GM21360 (cell line): ENCODE results near the gene UNC13A.
"Not testable (repeated sequence)": the region's sequence is repeated elsewhere in the genome, so short reads cannot be mapped to it uniquely, and the experiment has no call there.

Experiments used
- ATAC-seq: cut with Tn5 transposase; IDR thresholded peaks from one replicate; pipeline ENCODE4 v1.9.1; 2021; ENCODE audit warnings: mild to moderate bottlenecking, moderate library complexity; ENCODE audit not compliant: unreplicated experiment

UNC13A gene

DNA sequence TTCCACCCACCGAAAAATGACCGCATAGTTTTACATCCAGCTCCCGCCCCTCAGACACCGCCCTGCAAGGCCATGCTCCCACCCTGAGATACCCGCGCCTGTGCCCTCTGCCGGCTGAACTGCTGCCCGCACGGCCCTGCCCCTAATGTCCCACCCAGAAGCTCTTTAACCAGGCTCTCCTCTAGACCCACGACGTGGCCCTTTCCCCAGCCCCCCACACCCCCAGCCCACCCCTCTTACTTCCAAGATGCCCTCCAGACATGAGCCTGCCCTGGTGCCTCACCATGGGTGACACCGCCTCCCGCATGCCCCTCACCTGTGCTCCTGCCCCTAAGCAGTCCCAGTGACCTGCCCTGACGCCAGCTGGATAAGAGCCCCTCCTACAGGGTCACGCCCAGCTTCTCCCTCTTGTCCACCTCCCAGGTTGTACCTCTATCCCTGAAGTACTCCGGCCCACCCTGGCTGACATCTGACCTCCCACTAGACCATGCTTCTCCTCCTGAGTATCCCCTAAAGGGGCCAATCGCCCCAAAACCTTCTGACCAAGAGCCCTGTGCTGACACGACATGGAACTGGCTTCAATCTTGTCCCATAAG, 81.5 kb downstream of the UNC13A start:
- ATAC-seq = no peak

GRCh38 chr19:17605761-17606589, 82.2 kb downstream of the UNC13A start:
- ATAC-seq = peak; percentile 69

- ATAC-seq = no peak
These were observed 83.0 kb downstream of the UNC13A start for GRCh38 chr19:17605117-17605516.

DNA sequence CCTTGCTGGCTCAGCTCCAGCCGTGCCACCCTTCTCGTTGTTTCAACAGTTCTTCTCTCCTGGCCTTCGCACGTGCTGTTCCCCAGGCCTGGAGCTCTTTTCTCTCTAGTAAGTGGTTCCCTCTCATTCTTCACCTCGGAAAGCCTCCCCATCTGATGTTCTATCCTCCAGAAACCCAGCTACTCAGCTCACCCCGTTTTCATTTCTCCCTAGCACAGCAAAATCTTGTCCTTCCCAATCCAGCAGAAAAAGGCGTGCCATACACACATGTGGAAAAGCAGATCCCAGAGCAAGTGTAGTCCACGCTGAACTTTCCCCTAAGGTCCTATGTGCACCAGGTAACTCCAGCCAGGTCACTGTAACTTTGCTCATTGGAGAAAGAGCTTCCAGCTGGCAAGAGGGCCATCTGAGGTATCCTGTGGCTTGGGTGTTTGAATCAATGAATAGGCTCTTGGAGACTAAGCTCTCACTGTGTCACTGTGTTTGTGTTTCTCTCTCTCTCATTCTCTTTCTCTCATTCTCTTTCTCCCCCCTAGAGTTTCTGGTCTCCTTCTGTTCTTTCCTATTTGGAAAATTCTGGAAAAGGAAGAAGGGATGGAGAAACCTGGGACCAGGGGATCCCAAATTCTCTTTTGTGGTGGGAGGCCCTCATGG, 83.7 kb downstream of the UNC13A start:
- no peak for ATAC-seq

DNA sequence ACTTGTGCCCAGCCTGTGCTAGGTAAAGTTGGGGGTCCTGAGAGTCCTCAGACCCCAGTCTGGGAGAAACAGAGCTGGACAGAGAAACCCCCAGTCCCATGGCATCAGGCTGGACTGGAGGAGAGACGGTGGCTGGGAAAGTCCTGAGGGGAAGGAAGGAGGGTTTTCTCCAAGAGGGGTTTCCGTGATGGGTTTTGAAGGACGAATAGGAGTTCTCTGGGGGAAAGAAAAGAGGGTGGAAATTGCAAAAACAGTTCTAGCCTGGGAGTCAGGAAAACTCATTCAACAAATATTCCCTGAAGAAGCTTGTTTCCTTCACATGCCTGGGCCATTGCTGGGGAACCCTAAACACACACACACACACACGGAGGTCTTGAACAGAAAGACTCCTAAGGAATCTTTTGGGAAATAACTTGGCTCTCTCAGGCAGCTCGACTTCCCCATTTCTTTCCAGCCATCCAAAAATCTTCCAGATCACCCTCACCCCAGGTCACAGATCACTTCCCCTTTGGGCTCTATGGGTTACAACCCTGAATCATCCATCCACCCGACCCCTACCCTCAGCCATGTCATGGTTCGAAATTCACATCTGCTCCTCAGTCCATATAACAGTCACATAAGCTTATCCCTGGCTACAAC, 85.2 kb downstream of the UNC13A start:
- ATAC-seq = no peak

DNA sequence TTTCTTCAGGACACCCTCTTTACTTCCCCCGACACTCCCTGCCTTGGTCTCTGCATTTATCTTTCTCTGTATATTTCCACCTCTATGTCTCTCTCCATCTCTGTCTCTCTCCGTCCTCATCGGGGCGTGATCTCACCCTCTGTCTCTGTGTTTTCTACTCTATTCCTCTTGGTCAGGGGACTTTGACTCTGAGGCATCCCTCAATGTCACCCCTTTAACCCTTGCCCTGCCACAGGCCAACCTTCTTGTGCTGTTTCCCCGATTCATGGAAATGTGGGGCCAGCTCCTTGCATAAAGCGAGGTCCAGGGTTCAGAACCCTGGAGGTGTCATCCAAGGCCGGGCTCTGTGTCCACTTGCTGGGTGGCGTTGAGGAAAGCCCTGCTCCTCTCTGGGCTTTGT, 85.9 kb downstream of the UNC13A start:
- no peak for ATAC-seq

DNA sequence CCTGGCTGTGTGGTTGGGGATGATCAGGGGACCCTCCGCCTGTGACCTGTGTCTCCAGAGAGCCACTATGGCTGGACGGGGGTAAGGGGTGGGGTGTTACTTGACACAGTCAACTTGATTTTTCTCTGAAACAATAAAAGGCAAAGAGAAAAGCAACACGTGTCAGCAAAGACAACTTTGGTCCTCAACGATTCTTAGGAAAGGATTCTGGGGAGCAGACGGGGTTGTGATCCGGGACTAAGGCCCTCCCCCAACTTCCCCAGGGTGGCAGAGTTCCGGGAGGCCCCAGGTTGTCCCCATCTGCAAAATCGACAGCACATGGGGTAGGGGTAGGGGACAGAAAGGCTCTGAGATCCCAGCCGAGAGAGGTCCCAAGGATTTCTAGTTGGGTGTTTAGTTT, 86.5 kb downstream of the UNC13A start:
- ATAC-seq = no peak

GRCh38 chr19:17599780-17600179, 88.4 kb downstream of the UNC13A start:
- no peak for ATAC-seq

DNA sequence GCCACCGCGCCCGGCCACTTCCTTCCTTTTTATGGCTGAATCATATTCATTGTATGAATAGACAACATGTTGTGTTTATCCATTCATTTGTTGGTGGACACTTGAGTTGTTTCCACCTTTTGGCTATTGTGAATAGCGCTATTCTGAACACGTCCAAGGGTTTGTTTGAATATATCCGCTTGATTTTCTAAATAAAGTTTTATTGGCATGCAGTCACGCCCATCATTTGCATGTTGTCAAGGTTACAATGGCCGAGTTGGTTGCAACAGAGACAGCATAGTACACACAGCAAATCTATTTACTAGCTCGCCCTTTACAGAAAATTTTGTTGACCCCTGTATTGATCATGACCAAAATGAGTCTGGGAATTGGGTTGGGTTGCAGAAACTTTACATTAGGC, 89.2 kb downstream of the UNC13A start:
- ATAC-seq = no peak

GRCh38 chr19:17598063-17598462, 90.1 kb downstream of the UNC13A start:
- not testable (repeated sequence) for ATAC-seq

GRCh38 chr19:17594296-17594695, 93.9 kb downstream of the UNC13A start:
- not testable (repeated sequence) for ATAC-seq

DNA sequence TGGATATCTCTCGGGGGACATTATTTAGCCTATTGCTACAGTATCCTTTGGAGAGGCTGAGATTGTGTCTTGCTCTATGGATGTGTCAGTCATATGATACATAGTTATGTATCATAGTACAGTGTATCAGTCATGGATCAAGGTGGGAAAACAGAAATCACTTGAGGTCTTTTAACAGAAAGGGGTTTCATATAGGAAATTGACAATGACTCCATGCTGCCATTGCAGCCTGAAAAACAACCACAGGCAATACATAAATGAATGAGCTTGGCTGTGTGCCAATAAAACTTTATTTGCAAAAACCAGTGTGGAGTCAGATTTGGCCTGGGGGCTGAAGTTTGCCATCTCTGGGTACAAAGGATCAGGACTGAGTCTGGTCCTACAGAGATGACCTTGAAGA, 97.3 kb downstream of the UNC13A start:
- no peak for ATAC-seq

GRCh38 chr19:17585395-17585794, 102.8 kb downstream of the UNC13A start:
- not testable (repeated sequence) for ATAC-seq

GRCh38 chr19:17584132-17584531, 104.0 kb downstream of the UNC13A start:
- ATAC-seq = no peak

GRCh38 chr19:17582613-17583012, 105.5 kb downstream of the UNC13A start:
- no peak for ATAC-seq

DNA sequence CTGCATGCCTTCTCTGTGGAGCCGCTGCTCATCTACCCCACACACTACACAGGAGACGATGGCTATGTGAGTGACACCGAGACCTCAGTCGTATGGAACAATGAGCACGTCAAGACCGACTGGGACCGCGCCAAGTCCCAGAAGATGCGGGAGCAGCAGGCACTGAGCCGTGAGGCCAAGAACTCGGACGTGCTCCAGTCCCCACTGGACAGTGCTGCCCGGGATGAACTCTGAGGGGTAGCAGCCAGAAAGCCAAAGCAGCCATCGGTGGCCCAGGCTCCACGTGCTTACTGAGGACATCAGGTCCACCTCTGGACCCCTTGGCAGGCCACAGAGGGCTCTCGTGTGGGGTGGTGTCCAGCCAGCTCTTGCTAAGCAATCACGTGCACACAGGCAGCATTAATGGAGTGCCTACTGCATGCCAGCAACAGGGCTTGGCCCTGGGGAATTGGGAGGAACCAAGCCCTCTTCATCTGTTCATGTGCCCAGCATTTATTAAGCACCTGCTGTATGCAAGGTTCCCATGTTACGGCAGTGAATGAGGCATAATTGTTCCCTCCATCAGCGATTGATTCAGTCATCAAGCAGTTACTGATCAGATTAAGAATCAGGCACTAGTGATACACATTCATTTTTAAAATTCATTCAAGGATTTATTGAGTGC, 106.8 kb downstream of the UNC13A start:
- no peak for ATAC-seq

- ATAC-seq = no peak
These were observed 107.5 kb downstream of the UNC13A start for GRCh38 chr19:17580470-17581144.

- ATAC-seq = no peak
These were observed 108.4 kb downstream of the UNC13A start for GRCh38 chr19:17579661-17580244.

DNA sequence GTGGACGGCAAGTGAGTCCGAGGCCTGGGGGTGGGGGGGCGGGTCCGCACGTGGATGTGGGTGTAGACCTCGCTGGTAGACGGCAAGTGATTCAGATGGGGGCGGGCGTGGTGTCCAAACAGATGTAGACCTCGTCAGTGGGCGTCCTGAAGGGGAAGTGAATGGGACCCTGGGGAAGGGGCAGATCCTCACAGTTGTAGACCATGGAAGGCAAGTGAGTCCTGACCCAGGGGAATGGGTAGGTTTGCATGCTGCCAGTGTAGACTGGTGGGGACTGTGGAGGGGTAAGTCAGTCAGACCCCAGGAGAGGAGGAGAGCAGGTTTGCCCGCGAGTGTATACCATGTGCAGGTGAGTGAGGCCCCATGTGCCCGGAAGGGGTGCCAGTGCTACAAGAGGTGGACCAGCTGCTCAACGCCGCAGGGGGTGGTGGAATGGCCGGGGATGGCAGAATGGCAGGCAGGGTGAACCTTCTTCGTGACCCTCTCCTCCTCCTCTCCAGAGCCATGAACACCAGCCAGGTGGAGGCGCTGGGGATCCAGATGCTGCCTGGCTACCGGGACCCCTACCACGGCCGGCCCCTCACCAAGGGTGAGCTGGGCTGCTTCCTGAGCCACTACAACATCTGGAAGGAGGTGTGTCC, 110.6 kb downstream of the UNC13A start:
- no peak for ATAC-seq
